K562 (cell line): ENCODE results near the gene LMNB1. TPM values are rescaled to one million over a fixed set of nuclear protein-coding genes. Genes with fewer than 3 reads are reported as not detected.
A peak's percentile ranks its signal among the peaks of the same experiment; 100 is the strongest.

ENCODE experiments used
- LEF1 ChIP-seq: fragments of 450-650 bp; IDR thresholded peaks from 2 replicates; pipeline ENCODE4 v1.6.1; 2016; ENCODE audit warnings: mild to moderate bottlenecking
- ZNF76 ChIP-seq: fragments of 250-450 bp; sonication (Bioruptor Pico); IDR thresholded peaks from 2 replicates; pipeline ENCODE4 v1.4.0; 2020; ENCODE audit warnings: mild to moderate bottlenecking, moderate library complexity, borderline replicate concordance
- polyA plus RNA-seq, 8 experiments: library from polyadenylated mRNA; depleted of rRNA in 4 of 8; stranded (reverse) in 5 of 8; unstranded in 3 of 8; fragments of >200 nt; fragmentation: Nextera tagmentation in 2 of 8; fragmentation: Illumina TruSeq in 1 of 8; extraction: Ambion mirVana in 2 of 8; extraction: Trizol in 1 of 8; gene quantifications; 2 replicates each; pipeline versions ENCODE4 v1.2.1 to v1.2.3, GENCODE V29; 2011 to 2014; ENCODE audit warnings: inconsistent platforms in 1 of 8, missing spikeins in 1 of 8
- total RNA-seq, 7 experiments: library from RNA; depleted of rRNA in 6 of 7; stranded (reverse); fragments of >200 nt in 6 of 7; fragmentation: Illumina TruSeq in 2 of 7; extraction: Trizol in 2 of 7; gene quantifications; 2 replicates each; pipeline versions ENCODE4 v1.2.1 to v1.2.3, GENCODE V29; 2011 to 2021; ENCODE audit warnings: low replicate concordance in 1 of 7
- TF ChIP-seq, protein P1 (sequence below): sonication (generic); formaldehyde crosslinking; IDR thresholded peaks from 2 replicates; pipeline ENCODE4 v1.8.0; 2022; ENCODE audit warnings: missing genetic modification reagents, mild to moderate bottlenecking, borderline replicate concordance
- TF ChIP-seq, protein P2 (sequence below): fragments of 200-800 bp; sonication (Bioruptor generic); IDR thresholded peaks from 2 replicates; pipeline ENCODE4 v1.6.1; 2017; ENCODE audit warnings: missing genetic modification characterization, missing compliant biosample characterization
- TF ChIP-seq, protein P3 (sequence below): IDR thresholded peaks from 2 replicates; pipeline ENCODE4 v1.6.1; 2011; ENCODE audit warnings: borderline replicate concordance, low read depth, mild to moderate bottlenecking, moderate library complexity, low read length; ENCODE audit not compliant: insufficient read depth, poor library complexity, severe bottlenecking

Gene LMNB1
- total and polyA plus RNA-seq, 9 of the 15 experiments (the other 6 are each of a cell fraction or from before 2014, with no cell fraction given) = 2.8 to 190 (median 131) TPM

DNA sequence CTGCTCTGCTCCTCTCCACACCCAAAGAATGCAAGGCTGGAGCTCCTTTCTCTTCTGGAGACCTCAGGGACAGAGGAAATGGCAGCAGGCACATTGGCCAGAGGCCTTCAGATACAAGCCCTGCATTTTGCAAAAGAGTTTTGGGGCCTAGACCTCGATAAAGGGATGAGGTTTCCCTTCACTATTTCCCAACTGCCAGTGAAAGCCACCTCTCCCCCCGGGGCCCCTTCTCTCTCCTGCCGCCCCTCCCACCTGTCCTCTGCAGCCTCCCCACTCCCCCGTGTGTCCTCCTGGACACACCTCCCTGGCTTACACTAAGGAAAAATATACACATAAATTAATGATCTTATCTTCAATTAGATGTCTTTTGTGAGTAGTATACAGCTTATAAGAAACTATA is 21.3 kb upstream of the LMNB1 start (continued):
- TF ChIP-seq, protein P1, sequence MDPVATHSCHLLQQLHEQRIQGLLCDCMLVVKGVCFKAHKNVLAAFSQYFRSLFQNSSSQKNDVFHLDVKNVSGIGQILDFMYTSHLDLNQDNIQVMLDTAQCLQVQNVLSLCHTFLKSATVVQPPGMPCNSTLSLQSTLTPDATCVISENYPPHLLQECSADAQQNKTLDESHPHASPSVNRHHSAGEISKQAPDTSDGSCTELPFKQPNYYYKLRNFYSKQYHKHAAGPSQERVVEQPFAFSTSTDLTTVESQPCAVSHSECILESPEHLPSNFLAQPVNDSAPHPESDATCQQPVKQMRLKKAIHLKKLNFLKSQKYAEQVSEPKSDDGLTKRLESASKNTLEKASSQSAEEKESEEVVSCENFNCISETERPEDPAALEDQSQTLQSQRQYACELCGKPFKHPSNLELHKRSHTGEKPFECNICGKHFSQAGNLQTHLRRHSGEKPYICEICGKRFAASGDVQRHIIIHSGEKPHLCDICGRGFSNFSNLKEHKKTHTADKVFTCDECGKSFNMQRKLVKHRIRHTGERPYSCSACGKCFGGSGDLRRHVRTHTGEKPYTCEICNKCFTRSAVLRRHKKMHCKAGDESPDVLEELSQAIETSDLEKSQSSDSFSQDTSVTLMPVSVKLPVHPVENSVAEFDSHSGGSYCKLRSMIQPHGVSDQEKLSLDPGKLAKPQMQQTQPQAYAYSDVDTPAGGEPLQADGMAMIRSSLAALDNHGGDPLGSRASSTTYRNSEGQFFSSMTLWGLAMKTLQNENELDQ (CRISPR knock-in tag) = no peak
- TF ChIP-seq, protein P2, sequence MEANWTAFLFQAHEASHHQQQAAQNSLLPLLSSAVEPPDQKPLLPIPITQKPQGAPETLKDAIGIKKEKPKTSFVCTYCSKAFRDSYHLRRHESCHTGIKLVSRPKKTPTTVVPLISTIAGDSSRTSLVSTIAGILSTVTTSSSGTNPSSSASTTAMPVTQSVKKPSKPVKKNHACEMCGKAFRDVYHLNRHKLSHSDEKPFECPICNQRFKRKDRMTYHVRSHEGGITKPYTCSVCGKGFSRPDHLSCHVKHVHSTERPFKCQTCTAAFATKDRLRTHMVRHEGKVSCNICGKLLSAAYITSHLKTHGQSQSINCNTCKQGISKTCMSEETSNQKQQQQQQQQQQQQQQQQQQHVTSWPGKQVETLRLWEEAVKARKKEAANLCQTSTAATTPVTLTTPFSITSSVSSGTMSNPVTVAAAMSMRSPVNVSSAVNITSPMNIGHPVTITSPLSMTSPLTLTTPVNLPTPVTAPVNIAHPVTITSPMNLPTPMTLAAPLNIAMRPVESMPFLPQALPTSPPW (CRISPR knock-in tag) = 0 out of 2 replicates have a peak, but pooled peaks have one; percentile 25
- TF ChIP-seq, protein P3, sequence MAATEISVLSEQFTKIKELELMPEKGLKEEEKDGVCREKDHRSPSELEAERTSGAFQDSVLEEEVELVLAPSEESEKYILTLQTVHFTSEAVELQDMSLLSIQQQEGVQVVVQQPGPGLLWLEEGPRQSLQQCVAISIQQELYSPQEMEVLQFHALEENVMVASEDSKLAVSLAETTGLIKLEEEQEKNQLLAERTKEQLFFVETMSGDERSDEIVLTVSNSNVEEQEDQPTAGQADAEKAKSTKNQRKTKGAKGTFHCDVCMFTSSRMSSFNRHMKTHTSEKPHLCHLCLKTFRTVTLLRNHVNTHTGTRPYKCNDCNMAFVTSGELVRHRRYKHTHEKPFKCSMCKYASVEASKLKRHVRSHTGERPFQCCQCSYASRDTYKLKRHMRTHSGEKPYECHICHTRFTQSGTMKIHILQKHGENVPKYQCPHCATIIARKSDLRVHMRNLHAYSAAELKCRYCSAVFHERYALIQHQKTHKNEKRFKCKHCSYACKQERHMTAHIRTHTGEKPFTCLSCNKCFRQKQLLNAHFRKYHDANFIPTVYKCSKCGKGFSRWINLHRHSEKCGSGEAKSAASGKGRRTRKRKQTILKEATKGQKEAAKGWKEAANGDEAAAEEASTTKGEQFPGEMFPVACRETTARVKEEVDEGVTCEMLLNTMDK = no peak
- TF ChIP-seq ZNF76 (CRISPR knock-in tag) = no peak
- no peak for TF ChIP-seq LEF1
